ENCODE results near the gene CBX4. TPM values are rescaled to one million over a fixed set of nuclear protein-coding genes. Genes with fewer than 3 reads are reported as not detected.

CBX4 gene
- total and polyA plus RNA-seq, 2 of the 4 experiments (the other 2 are of a cell fraction) = 3.2 to 9.4 TPM

DNA sequence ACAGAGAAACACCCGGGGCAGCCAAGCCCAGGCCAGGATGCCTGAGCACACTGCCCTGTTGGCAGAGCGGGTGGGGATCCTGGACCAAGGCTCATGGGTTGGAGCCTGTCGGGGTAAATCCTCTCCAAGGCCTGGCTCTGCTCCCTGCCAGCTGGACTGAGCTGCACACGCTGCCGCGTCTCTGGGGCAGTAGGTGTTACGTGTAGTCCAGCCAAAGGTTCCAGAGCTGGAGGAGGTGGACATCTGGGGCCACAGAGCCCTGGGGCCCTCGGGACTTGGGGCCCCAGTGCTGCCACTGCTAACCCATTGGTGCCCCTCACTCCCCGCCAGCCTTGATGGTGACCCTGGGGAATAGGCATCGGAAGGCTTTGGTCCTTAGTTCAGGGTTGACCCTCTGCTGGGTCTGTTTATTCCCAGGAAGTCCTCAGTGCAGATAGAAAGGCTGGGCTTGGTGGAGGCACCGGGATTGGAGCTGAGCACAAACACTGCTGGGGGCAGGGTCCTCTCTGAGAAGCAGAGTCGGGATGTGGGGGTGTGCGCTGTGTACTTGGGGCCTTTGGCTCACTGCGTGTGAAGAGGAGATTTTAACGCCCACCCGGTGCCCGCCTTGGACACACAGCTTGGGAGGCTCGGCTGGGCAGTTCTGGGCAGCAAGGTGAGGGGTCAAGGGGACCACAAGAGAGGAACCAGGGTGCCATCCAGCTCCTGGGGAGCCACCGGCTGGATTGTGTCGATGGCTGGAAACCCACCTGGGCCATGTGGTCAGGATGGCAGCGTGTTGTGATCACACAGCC, 16.3 kb upstream of the CBX4 start:
- Histone ChIP-seq H3K79me1 (ENCODE audit: low read depth in 1 of 2, low read length in 2 of 2) (no peaks in the 10 kb centered on the region), H3K18ac (ENCODE audit: low read depth, low read length) (no peak overlapping the region), H3K4me1 (ENCODE audit: control insufficient read depth, insufficient read depth, low read length) (peaks cover 3% of the 10 kb centered on the region; the same call in 1 of the 2 replicates), H4K5ac (ENCODE audit: low read depth, low read length) (no peak overlapping the region), H4K20me1 (ENCODE audit: insufficient read depth, low read length) (no peaks in the 10 kb centered on the region), H2BK20ac (ENCODE audit: low read depth, low read length) (no peak overlapping the region), H2AFZ (replicated peaks; ENCODE audit: low read length, poor library complexity) (no peak overlapping the region), H3K4me2 (ENCODE audit: low read depth, low read length) (no peak overlapping the region), H2BK5ac (ENCODE audit: low read depth, low read length, poor library complexity, severe bottlenecking) (no peak overlapping the region), H3K56ac (ENCODE audit: extremely low read depth, insufficient read depth, low read length) (no peak overlapping the region), H2BK15ac (ENCODE audit: low read depth, low read length) (no peak overlapping the region), H3K9me1 (ENCODE audit: insufficient read depth, low read length) (peaks cover 6% of the 10 kb centered on the region; the same call in 1 of the 2 replicates), H3K27ac (ENCODE audit: insufficient read depth, low read length) (no peak overlapping the region), H4K91ac (ENCODE audit: insufficient read depth, low read depth, low read length) (no peak overlapping the region), H3K23ac (ENCODE audit: low read depth, low read length) (no peak overlapping the region), H3K9me3 (ENCODE audit: control insufficient read depth, insufficient read depth, low read length) (no peaks in the 10 kb centered on the region), H3K27me3 (ENCODE audit: control insufficient read depth, insufficient read depth, low read length) (peaks cover 21% of the 10 kb centered on the region; the same call in 1 of the 2 replicates), H3K9ac (ENCODE audit: low read depth, low read length) (no peak overlapping the region), H3K4ac (ENCODE audit: low read depth, low read length) (no peak overlapping the region), H3K14ac (replicated peaks; ENCODE audit: low read depth, low read length) (no peak overlapping the region), H4K8ac (ENCODE audit: low read depth in 2 of 2, low read length in 2 of 2) (no peak overlapping the region), H2BK120ac (ENCODE audit: low read depth, low read length) (no peak overlapping the region), H3K36me3 (ENCODE audit: control insufficient read depth, insufficient read depth, low read length) (no peaks in the 10 kb centered on the region), H3K4me3 (ENCODE audit: insufficient read depth, low read depth, low read length) (no peak overlapping the region), H2AK9ac (replicated peaks; ENCODE audit: low read depth, low read length, poor library complexity) (no peak overlapping the region), H2AK5ac (ENCODE audit: low read depth, low read length) (no peak overlapping the region)
- ChIA-PET CTCF (interaction anchor here (0.6 kb wide), 1 partner anchor 102 kb away, joined by 3 read pairs; no protein-coding TSS in a partner anchor), POLR2A (ENCODE audit: unreplicated experiment) (no interaction called here)
- intact Hi-C loops (cut with micrococcal nuclease) = loop anchor here (10.0 kb wide), 1 partner anchor 49 kb away; no protein-coding TSS in a partner anchor
- no peak for DNase-seq
- TF ChIP-seq POLR2A (IDR thresholded peaks at IDR 0.05; ENCODE audit: low read depth, low read length) = no peak
- TF ChIP-seq USF2 (IDR thresholded peaks at IDR 0.05; ENCODE audit: low read depth, low read length) = no peak
- no peak for TF ChIP-seq BHLHE40 (IDR thresholded peaks at IDR 0.05; ENCODE audit: low read depth, low read length)
- TF ChIP-seq FOS (IDR thresholded peaks at IDR 0.05; ENCODE audit: low read depth, low read length) = no peak
- TF ChIP-seq MXI1 (IDR thresholded peaks at IDR 0.05; ENCODE audit: borderline replicate concordance, low read depth, low read length) = no peak
- TF ChIP-seq CHD1 (IDR thresholded peaks at IDR 0.05; ENCODE audit: low read depth, low read length) = no peak
- TF ChIP-seq RCOR1 (IDR thresholded peaks at IDR 0.05; ENCODE audit: insufficient replicate concordance, low read length) = no peak
- no peak for TF ChIP-seq NFE2L2 (IDR thresholded peaks at IDR 0.05; ENCODE audit: low read depth, low read length)
- TF ChIP-seq, protein P1, sequence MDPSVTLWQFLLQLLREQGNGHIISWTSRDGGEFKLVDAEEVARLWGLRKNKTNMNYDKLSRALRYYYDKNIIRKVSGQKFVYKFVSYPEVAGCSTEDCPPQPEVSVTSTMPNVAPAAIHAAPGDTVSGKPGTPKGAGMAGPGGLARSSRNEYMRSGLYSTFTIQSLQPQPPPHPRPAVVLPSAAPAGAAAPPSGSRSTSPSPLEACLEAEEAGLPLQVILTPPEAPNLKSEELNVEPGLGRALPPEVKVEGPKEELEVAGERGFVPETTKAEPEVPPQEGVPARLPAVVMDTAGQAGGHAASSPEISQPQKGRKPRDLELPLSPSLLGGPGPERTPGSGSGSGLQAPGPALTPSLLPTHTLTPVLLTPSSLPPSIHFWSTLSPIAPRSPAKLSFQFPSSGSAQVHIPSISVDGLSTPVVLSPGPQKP (IDR thresholded peaks at IDR 0.05; ENCODE audit: borderline replicate concordance, low read depth, low read length) = no peak
- no peak for TF ChIP-seq RAD21 (IDR thresholded peaks at IDR 0.05; ENCODE audit: low read length)
- no TSS peak for BruUV-seq (replicated peaks)
- dilution Hi-C loops (cut with HindIII; ENCODE audit: low sequenced_read_pairs, unreplicated experiment) = no loop called here
- in situ Hi-C loops (cut with MboI; ENCODE audit: low sequenced_read_pairs) = no loop called here
- ATAC-seq (ENCODE audit: low read depth) = no peak
- 68% methylated on average over 8 of the region's 21 CpGs; no CpG with 5 or more reads in 1 of the 2 experiments for WGBS, 2 experiments (ENCODE audit: extremely low coverage in 2 of 2, insufficient read length in 1 of 2)

All from IMR-90 (cell line).